ENCODE measurements around the gene SIPA1.
"Not testable (repeated sequence)": the region's sequence is repeated elsewhere in the genome, so short reads cannot be mapped to it uniquely, and the experiment has no call there.

Gene SIPA1

GRCh38 chr11:65646288-65646957 is 8.5 kb downstream of the SIPA1 start:
- no peak for FAIRE-seq

GRCh38 chr11:65646958-65647701 is 9.2 kb downstream of the SIPA1 start:
- no peak for FAIRE-seq

GRCh38 chr11:65648997-65649493 is 11.1 kb downstream of the SIPA1 start:
- FAIRE-seq = no peak

GRCh38 chr11:65649656-65650546 is 12.0 kb downstream of the SIPA1 start:
- no peak for FAIRE-seq

GRCh38 chr11:65650547-65651338 is 12.8 kb downstream of the SIPA1 start:
- no peak for FAIRE-seq

- no peak for FAIRE-seq
Observed at GRCh38 chr11:65651339-65651588, 13.4 kb downstream of the SIPA1 start.

- no peak for FAIRE-seq
Observed at GRCh38 chr11:65651589-65652510, 13.9 kb downstream of the SIPA1 start.

- peak; percentile 59 for FAIRE-seq
Observed at GRCh38 chr11:65652511-65653228, 14.8 kb downstream of the SIPA1 start.

- no peak for FAIRE-seq
Observed at GRCh38 chr11:65653229-65654225, 15.6 kb downstream of the SIPA1 start.

GRCh38 chr11:65654375-65655349 is 16.8 kb downstream of the SIPA1 start:
- FAIRE-seq = no peak

- FAIRE-seq = no peak
Observed at GRCh38 chr11:65655570-65656332, 17.9 kb downstream of the SIPA1 start.

- FAIRE-seq = no peak
Observed at GRCh38 chr11:65657426-65657825, 19.5 kb downstream of the SIPA1 start.

- FAIRE-seq = no peak
Observed at GRCh38 chr11:65658174-65659021, 20.5 kb downstream of the SIPA1 start.

GRCh38 chr11:65660038-65660437 is 22.1 kb downstream of the SIPA1 start:
- FAIRE-seq = no peak

GRCh38 chr11:65660908-65661307 is 23.0 kb downstream of the SIPA1 start:
- FAIRE-seq = not testable (repeated sequence)

GRCh38 chr11:65661599-65662246 is 23.8 kb downstream of the SIPA1 start:
- no peak for FAIRE-seq

Measured in G401.6 (cell line).